Smooth muscle cell (in vitro differentiated cells): ENCODE data around the gene SLC35F3. TPM values are rescaled to one million over a fixed set of nuclear protein-coding genes. Genes with fewer than 3 reads are reported as not detected.

Source experiments
- DNase-seq: peaks from one replicate; lab custom pipeline; 2025; ENCODE audit not compliant: unreplicated experiment; lab: John Stamatoyannopoulos, UW
- H2AFZ ChIP-seq: fragments of 200-600 bp; sonication (generic); 2 replicates; pipeline ENCODE4 v1.6.0; 2016; ENCODE audit warnings: antibody characterized with exemption, low read depth, mild to moderate bottlenecking
- H3F3A ChIP-seq: fragments of 200-600 bp; sonication (generic); 2 replicates; pipeline ENCODE4 v1.6.0; 2017; ENCODE audit warnings: antibody characterized with exemption, low read depth
- H3K27ac ChIP-seq: fragments of 200-600 bp; sonication (generic); 2 replicates; pipeline ENCODE4 v1.5.1; 2016; ENCODE audit warnings: low read depth, mild to moderate bottlenecking
- H3K27me3 ChIP-seq: fragments of 200-600 bp; sonication (generic); 2 replicates; pipeline ENCODE4 v1.6.1; 2016; ENCODE audit warnings: low read depth, mild to moderate bottlenecking
- H3K36me3 ChIP-seq: fragments of 200-600 bp; sonication (generic); 2 replicates; pipeline ENCODE4 v1.5.1; 2016; ENCODE audit warnings: low read depth
- H3K4me1 ChIP-seq: fragments of 200-600 bp; sonication (generic); 2 replicates; pipeline ENCODE4 v1.5.1; 2016; ENCODE audit warnings: low read depth
- H3K4me2 ChIP-seq: fragments of 200-600 bp; sonication (generic); 2 replicates; pipeline ENCODE4 v1.6.0; 2016; ENCODE audit warnings: mild to moderate bottlenecking
- H3K4me3 ChIP-seq: fragments of 200-600 bp; sonication (generic); 2 replicates; pipeline ENCODE4 v1.5.1; 2016; ENCODE audit warnings: mild to moderate bottlenecking
- H3K79me2 ChIP-seq: fragments of 200-600 bp; sonication (generic); 2 replicates; pipeline ENCODE4 v1.6.0; 2016; ENCODE audit warnings: low read depth, mild to moderate bottlenecking
- H3K9ac ChIP-seq: fragments of 200-600 bp; sonication (generic); 2 replicates; pipeline ENCODE4 v1.6.0; 2016; ENCODE audit warnings: low read depth
- H3K9me3 ChIP-seq: fragments of 200-600 bp; sonication (generic); replicated peaks from 2 replicates; pipeline ENCODE4 v1.5.1; 2016; ENCODE audit warnings: low read depth
- H4K20me1 ChIP-seq: fragments of 200-600 bp; sonication (generic); 2 replicates; pipeline ENCODE4 v1.6.0; 2016; ENCODE audit warnings: low read depth
- CTCF ChIP-seq: fragments of 200-600 bp; sonication (generic); IDR thresholded peaks from 2 replicates; pipeline ENCODE4 v1.5.1; 2017; ENCODE audit warnings: borderline replicate concordance, mild to moderate bottlenecking, antibody characterized with exemption; ENCODE audit not compliant: insufficient read depth, poor library complexity, severe bottlenecking
- WGBS: methylation state at CpG from one replicate; pipeline ENCODE4 v1.1.7; 2016; ENCODE audit warnings: low lambda C conversion rate; 5-methylcytosine and 5-hydroxymethylcytosine counted together
- polyA plus RNA-seq: library from polyadenylated mRNA; unstranded; fragments of >200 nt; fragmentation: Nextera tagmentation; extraction: Ambion mirVana; gene quantifications from 2 replicates; pipeline ENCODE4 v1.2.1, GENCODE V29; 2016
- total RNA-seq: library from RNA; depleted of rRNA; stranded (reverse); fragments of >200 nt; gene quantifications from 2 replicates; pipeline ENCODE4 v1.2.3, GENCODE V29; 2014

The SLC35F3 gene
- total and polyA plus RNA-seq, 2 experiments from 2014 or later: 0.31 to 0.66 TPM

GRCh38 chr1:234200566-234200965 lies 296.1 kb downstream of the SLC35F3 start:
- Histone ChIP-seq H3F3A (no peaks in the 10 kb centered on the region), H3K4me2 (no peak overlapping the region), H3K36me3 (no peaks in the 10 kb centered on the region), H3K79me2 (no peaks in the 10 kb centered on the region), H3K9me3 (no peaks in the 10 kb centered on the region), H3K4me3 (no peak overlapping the region), H2AFZ (no peak overlapping the region), H3K9ac (no peak overlapping the region), H4K20me1 (no peaks in the 10 kb centered on the region), H3K4me1 (no peaks in the 10 kb centered on the region), H3K27ac (no peak overlapping the region), H3K27me3 (peaks cover 44% of the 10 kb centered on the region)
- 91% methylated on average over 4 of the region's 4 CpGs for WGBS
- TF ChIP-seq CTCF: no peak
- DNase-seq: no peak

GRCh38 chr1:234201600-234201999 lies 297.1 kb downstream of the SLC35F3 start:
- Histone ChIP-seq H3F3A (no peaks in the 10 kb centered on the region), H3K4me2 (no peak overlapping the region), H3K9me3 (no peaks in the 10 kb centered on the region), H3K27ac (no peak overlapping the region), H3K9ac (no peak overlapping the region), H3K4me3 (no peak overlapping the region), H3K79me2 (no peaks in the 10 kb centered on the region), H3K36me3 (no peaks in the 10 kb centered on the region), H4K20me1 (no peaks in the 10 kb centered on the region), H3K4me1 (no peaks in the 10 kb centered on the region), H2AFZ (no peak overlapping the region), H3K27me3 (peaks cover 44% of the 10 kb centered on the region)
- no peak for TF ChIP-seq CTCF
- 82% methylated on average over 5 of the region's 5 CpGs for WGBS
- no peak for DNase-seq

GRCh38 chr1:234205966-234206365 lies 301.5 kb downstream of the SLC35F3 start:
- no peaks in the 10 kb centered on the region for H3K36me3 ChIP-seq
- no peak overlapping the region for H3K27ac ChIP-seq
- 77% methylated on average over 7 of the region's 7 CpGs for WGBS
- DNase-seq: no peak
- peaks cover 38% of the 10 kb centered on the region for H3K27me3 ChIP-seq
- H3K4me3 ChIP-seq: no peak overlapping the region
- no peak overlapping the region for H3K4me2 ChIP-seq
- no peaks in the 10 kb centered on the region for H4K20me1 ChIP-seq
- H3K4me1 ChIP-seq: no peaks in the 10 kb centered on the region
- no peak for TF ChIP-seq CTCF
- no peak overlapping the region for H2AFZ ChIP-seq
- no peaks in the 10 kb centered on the region for H3K9me3 ChIP-seq
- no peak overlapping the region for H3K9ac ChIP-seq
- H3K79me2 ChIP-seq: no peaks in the 10 kb centered on the region
- no peaks in the 10 kb centered on the region for H3F3A ChIP-seq

- Histone ChIP-seq H3K4me2 (peak overlapping the region; percentile 30), H3K9me3 (no peaks in the 10 kb centered on the region), H4K20me1 (no peaks in the 10 kb centered on the region), H3K79me2 (no peaks in the 10 kb centered on the region), H3K4me1 (no peaks in the 10 kb centered on the region), H3K27me3 (peaks cover 30% of the 10 kb centered on the region), H2AFZ (no peak overlapping the region), H3K36me3 (no peaks in the 10 kb centered on the region), H3K27ac (no peak overlapping the region), H3K4me3 (no peak overlapping the region), H3K9ac (no peak overlapping the region), H3F3A (no peaks in the 10 kb centered on the region)
- DNase-seq: no peak
- TF ChIP-seq CTCF: no peak
- WGBS: 64% methylated on average over 18 of the region's 18 CpGs
Measured at GRCh38 chr1:234206651-234207284, 302.3 kb downstream of the SLC35F3 start.
